Chondrocyte (in vitro differentiated cells): ENCODE results near the gene CACNG8. TPM values are rescaled to one million over a fixed set of nuclear protein-coding genes. Genes with fewer than 3 reads are reported as not detected.
"Not testable (repeated sequence)": the region's sequence is repeated elsewhere in the genome, so short reads cannot be mapped to it uniquely, and the experiment has no call there.

Source experiments
- DNase-seq: peaks from one replicate; pipeline ENCODE4 v3.0.0; 2021; ENCODE audit warnings: mixed read lengths, low spot score
- H3K27ac Mint-ChIP-seq: one replicate; pipeline ENCODE4 v1.8.0; 2021; ENCODE audit warnings: mild to moderate bottlenecking, moderate library complexity, mixed read lengths; ENCODE audit not compliant: unreplicated experiment
- H3K27me3 Mint-ChIP-seq: 2 replicates; pipeline ENCODE4 v1.8.0; 2021; ENCODE audit warnings: low read depth, mixed read lengths
- H3K36me3 Mint-ChIP-seq: 2 replicates; pipeline ENCODE4 v1.8.0; 2021; ENCODE audit warnings: low read depth, mixed read lengths
- H3K4me1 Mint-ChIP-seq: 2 replicates; pipeline ENCODE4 v1.8.0; 2021; ENCODE audit warnings: low read depth, mild to moderate bottlenecking, mixed read lengths
- H3K4me3 Mint-ChIP-seq: one replicate; pipeline ENCODE4 v1.8.0; 2021; ENCODE audit warnings: mild to moderate bottlenecking, moderate library complexity, mixed read lengths; ENCODE audit not compliant: unreplicated experiment
- H3K9me3 Mint-ChIP-seq: 2 replicates; pipeline ENCODE4 v1.8.0; 2021; ENCODE audit warnings: low read depth, mixed read lengths
- total RNA-seq: library from RNA; stranded (reverse); gene quantifications from 3 replicates; pipeline ENCODE4 v1.2.1, GENCODE V29; 2021
- TF ChIP-seq, protein P1 (sequence below): fragments of 200-600 bp; sonication (generic); IDR thresholded peaks from 2 replicates; pipeline ENCODE4 v1.5.0; 2021; ENCODE audit warnings: antibody characterized with exemption, mild to moderate bottlenecking, moderate library complexity

CACNG8 gene
- total RNA-seq, 1 donor from 2014 or later, result 0.05 TPM

DNA sequence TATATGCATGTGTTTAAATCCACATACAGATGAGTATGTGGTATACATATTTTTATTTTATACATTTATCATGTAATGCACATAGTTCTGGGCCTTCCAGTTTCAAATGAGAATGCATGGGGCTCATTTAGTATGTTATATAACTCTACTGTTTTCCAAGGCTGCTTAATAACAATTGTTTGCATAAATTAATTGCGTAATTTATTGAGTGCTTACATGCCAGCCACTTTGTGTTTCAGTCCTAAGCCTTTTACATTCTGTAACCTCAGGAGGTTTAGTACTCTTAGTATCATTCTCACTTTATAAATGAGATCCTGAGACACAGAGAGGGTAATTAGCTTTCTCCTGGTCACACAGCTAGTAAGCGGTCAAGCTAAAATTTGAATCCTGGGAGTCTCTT is 16.7 kb upstream of the CACNG8 start:
- H3K36me3 Mint-ChIP-seq, result no peaks in the 10 kb centered on the region
- H3K4me3 Mint-ChIP-seq, result no peak overlapping the region
- no peak overlapping the region for H3K27ac Mint-ChIP-seq
- TF ChIP-seq, protein P1, sequence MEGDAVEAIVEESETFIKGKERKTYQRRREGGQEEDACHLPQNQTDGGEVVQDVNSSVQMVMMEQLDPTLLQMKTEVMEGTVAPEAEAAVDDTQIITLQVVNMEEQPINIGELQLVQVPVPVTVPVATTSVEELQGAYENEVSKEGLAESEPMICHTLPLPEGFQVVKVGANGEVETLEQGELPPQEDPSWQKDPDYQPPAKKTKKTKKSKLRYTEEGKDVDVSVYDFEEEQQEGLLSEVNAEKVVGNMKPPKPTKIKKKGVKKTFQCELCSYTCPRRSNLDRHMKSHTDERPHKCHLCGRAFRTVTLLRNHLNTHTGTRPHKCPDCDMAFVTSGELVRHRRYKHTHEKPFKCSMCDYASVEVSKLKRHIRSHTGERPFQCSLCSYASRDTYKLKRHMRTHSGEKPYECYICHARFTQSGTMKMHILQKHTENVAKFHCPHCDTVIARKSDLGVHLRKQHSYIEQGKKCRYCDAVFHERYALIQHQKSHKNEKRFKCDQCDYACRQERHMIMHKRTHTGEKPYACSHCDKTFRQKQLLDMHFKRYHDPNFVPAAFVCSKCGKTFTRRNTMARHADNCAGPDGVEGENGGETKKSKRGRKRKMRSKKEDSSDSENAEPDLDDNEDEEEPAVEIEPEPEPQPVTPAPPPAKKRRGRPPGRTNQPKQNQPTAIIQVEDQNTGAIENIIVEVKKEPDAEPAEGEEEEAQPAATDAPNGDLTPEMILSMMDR, result no peak
- H3K4me1 Mint-ChIP-seq, result no peaks in the 10 kb centered on the region
- H3K9me3 Mint-ChIP-seq, result no peaks in the 10 kb centered on the region
- DNase-seq, result no peak
- peaks cover 38% of the 10 kb centered on the region for H3K27me3 Mint-ChIP-seq

DNA sequence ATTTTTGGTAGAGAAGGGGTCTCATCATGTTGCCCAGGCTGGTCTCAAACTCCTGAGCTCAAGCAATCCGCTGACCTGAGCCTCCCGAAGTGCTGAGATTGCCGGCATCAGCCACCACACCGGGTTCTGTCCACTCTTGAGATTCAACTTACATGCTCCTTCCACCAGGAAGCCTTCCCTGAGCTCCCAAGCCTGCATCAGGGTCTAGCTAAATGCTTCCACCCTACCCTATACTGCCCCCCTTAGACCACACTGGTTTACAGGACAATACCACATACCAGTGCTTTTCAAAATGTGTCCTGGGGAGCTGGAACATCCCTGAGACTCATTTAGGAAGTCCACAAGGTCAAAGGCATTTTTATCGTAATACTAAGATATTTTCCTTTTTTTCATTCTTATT is 15.1 kb upstream of the CACNG8 start:
- Mint-ChIP-seq H3K27ac (no peak overlapping the region), H3K4me3 (no peak overlapping the region), H3K36me3 (no peaks in the 10 kb centered on the region), H3K4me1 (no peaks in the 10 kb centered on the region), H3K27me3 (peaks cover 30% of the 10 kb centered on the region), H3K9me3 (no peaks in the 10 kb centered on the region)
- DNase-seq, result no peak
- TF ChIP-seq, protein P1, result no peak

DNA sequence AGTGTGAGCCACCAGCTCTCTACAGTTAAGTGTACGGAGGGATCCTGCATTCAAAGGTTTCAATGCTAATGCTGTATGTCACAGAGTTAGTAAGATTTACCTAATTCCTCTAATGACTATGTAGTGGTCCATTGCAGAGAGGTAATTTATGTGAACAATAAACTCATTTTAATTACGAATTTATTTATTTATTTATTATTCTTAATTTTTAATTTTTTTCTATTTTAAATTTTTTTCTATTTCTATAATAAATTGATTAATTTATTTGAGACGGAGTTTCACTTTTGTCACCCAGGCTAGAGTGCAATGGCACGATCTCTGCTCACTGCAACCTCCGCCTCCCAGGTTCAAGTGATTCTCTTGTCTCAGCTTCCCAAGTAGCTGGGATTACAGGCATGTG is 14.1 kb upstream of the CACNG8 start:
- peaks cover 23% of the 10 kb centered on the region for H3K27me3 Mint-ChIP-seq
- not testable (repeated sequence) for DNase-seq, H3K36me3 Mint-ChIP-seq, H3K27ac Mint-ChIP-seq, H3K4me1 Mint-ChIP-seq, H3K9me3 Mint-ChIP-seq, H3K4me3 Mint-ChIP-seq

DNA sequence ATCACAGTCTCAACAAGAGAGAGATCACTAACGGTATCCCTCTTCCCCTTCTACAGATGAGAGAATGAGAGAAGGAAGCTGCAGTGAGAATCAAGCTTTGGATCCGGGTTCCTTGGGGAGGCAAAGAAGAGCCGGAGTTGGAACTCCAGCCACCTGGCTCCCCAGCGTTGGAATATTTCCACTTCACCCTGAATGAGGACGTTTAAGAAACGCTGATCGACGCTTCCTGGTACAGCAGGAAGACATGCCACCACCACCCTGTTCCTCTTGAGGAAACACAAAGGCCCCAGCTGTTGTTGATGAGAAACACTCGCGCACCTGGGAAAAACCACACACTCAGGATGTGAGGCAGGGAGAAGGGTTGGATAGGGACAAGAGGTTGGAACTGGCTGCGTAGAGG is 11.3 kb upstream of the CACNG8 start:
- Mint-ChIP-seq H3K4me1 (no peaks in the 10 kb centered on the region), H3K4me3 (no peak overlapping the region), H3K27me3 (peaks cover 14% of the 10 kb centered on the region), H3K27ac (no peak overlapping the region), H3K36me3 (no peaks in the 10 kb centered on the region), H3K9me3 (peaks cover 4% of the 10 kb centered on the region)
- TF ChIP-seq, protein P1, result no peak
- DNase-seq, result no peak

DNA sequence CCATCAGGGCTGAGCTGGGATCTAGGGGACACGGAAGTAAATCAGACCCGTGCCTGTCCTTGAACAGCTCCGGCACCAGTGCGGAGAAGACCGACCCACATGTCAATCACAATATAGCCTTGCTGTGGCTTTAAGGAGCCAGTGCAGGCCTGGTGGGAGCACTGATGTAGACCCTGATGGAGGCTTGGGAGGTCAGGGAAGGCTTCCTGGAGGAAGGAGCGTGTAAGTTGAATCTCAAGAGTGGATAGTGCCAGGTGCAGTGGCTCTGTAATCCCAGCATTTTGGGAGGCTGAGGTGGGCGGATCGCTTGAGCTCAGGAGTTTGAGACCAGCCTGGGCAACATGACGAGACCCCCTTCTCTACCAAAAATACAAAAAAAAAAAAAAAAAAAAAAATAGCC is 10.8 kb upstream of the CACNG8 start:
- no peak overlapping the region for H3K27ac Mint-ChIP-seq
- no peaks in the 10 kb centered on the region for H3K4me1 Mint-ChIP-seq
- H3K4me3 Mint-ChIP-seq, result no peak overlapping the region
- no peaks in the 10 kb centered on the region for H3K36me3 Mint-ChIP-seq
- DNase-seq, result no peak
- peaks cover 17% of the 10 kb centered on the region for H3K27me3 Mint-ChIP-seq
- peaks cover 4% of the 10 kb centered on the region for H3K9me3 Mint-ChIP-seq
- TF ChIP-seq, protein P1, result no peak

DNA sequence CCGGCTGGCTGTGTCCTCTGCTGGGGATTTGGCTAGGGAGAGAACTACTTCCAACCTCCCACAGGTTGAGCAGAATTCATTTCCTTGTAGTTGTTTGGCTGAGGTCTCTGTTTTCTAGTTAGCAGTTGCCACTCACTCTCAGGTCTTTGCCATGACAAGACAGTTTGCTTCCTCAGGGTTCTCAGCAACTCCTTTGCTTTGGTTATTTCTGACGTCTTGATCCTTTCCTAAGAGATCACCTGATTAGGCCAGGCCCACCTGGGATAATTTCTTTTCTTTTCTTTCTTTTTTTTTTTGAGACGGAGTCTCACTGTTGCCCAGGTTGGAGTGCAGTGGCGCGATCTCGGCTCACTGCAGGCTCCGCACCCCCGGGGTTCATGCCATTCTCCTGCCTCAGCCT is 9.4 kb upstream of the CACNG8 start:
- TF ChIP-seq, protein P1, result no peak
- Mint-ChIP-seq H3K27ac (no peak overlapping the region), H3K4me3 (no peak overlapping the region), H3K9me3 (peaks cover 4% of the 10 kb centered on the region), H3K36me3 (no peaks in the 10 kb centered on the region), H3K27me3 (peaks cover 27% of the 10 kb centered on the region), H3K4me1 (no peaks in the 10 kb centered on the region)
- no peak for DNase-seq
